Activated naive CD8-positive, alpha-beta T cell (primary cell): ENCODE measurements around the gene MGAT4A.
A peak's percentile ranks its signal among the peaks of the same experiment; 100 is the strongest.

Experiments used
- H3K27ac Mint-ChIP-seq: one replicate; pipeline ENCODE4 v1.8.0; 2021; ENCODE audit warnings: mixed read lengths
- H3K27me3 Mint-ChIP-seq: one replicate; pipeline ENCODE4 v1.8.0; 2021; ENCODE audit warnings: mixed read lengths
- H3K36me3 Mint-ChIP-seq: one replicate; pipeline ENCODE4 v1.8.0; 2021; ENCODE audit warnings: mixed read lengths
- H3K4me1 Mint-ChIP-seq: one replicate; pipeline ENCODE4 v1.8.0; 2021; ENCODE audit warnings: low read depth, mixed read lengths
- H3K4me3 Mint-ChIP-seq: one replicate; pipeline ENCODE4 v1.8.0; 2021; ENCODE audit warnings: mild to moderate bottlenecking, mixed read lengths
- H3K9me3 Mint-ChIP-seq: one replicate; pipeline ENCODE4 v1.8.0; 2021; ENCODE audit warnings: low read depth, mixed read lengths

The MGAT4A gene

DNA sequence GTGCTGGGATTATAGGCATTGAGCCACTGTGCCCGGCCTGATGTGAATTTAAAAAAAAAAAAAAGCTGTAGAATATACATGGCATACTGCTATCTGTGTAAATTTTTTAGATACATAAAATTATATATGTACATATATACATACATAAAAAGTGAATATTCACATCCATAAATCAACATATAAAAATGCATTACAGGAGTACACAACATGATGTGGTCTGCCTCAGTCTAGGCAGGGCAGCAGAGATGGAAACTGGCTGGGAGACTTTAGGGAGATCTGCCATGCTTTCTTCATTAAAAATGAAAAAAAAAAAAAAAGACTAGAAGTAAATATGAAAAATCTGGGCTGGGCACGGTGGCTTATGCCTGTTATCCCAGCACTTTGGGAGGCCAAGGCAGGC lies 24.3 kb downstream of the MGAT4A start:
- H3K9me3 Mint-ChIP-seq = no peaks in the 10 kb centered on the region
- H3K4me1 Mint-ChIP-seq = peaks cover 85% of the 10 kb centered on the region
- peak overlapping the region; percentile 95 for H3K27ac Mint-ChIP-seq
- H3K4me3 Mint-ChIP-seq = no peak overlapping the region
- H3K36me3 Mint-ChIP-seq = peaks cover 4% of the 10 kb centered on the region
- no peaks in the 10 kb centered on the region for H3K27me3 Mint-ChIP-seq

DNA sequence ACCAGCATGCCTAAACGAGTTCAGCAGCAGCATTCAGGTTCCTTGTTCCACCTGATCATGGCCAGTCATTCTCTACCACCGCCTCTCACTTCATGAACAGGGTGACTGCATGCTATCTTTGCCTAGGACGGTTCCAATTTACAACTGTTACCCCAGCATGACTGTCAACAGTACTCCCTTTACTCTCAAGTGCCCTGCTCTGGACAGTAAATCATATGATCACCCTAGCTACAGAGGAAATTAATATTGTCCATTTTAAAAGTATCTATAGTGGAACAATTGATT lies 25.7 kb downstream of the MGAT4A start:
- Mint-ChIP-seq H3K27me3 (no peaks in the 10 kb centered on the region), H3K36me3 (peaks cover 4% of the 10 kb centered on the region), H3K27ac (peak overlapping the region; percentile 97), H3K4me1 (peaks cover 80% of the 10 kb centered on the region), H3K9me3 (no peaks in the 10 kb centered on the region), H3K4me3 (no peak overlapping the region)

DNA sequence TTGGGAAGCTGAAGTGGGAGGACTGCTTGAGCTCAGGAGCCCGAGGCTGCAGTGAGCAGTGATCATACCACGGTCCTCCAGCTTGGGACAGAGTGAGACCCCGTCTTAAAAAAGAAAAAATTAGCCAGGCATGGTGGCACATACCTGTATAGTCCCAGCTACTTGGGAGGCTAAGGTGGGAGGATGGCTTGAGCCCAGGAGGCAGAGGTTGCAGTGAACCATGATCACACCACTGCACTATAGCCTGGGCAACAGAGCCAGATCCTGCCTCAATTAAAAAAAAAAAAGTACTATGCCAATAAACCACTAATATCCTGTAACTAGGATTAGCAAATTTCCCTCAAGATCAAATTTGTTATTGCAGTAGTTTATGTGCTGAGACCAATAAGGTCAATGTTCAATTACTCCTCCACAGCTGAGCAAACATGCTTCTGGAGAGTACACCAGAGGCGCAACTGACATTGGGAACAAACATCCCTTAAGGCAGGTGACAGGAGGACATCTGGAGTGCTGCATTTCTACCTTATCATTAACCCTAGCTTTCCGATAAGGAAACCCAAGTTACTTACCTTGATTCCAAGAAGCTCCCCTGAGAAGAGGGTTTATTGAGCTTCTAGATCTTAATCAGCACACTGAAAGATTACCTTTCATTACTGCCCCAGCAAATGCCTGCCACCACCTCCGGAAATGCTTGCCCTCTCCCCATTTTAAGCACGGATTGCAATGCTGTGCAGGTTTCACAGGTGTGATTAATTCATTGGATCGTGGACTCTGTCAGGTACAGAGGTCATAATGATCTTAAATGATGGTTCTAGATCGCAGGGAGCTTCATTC lies 26.2 kb downstream of the MGAT4A start:
- H3K36me3 Mint-ChIP-seq = peaks cover 5% of the 10 kb centered on the region
- H3K27me3 Mint-ChIP-seq = no peaks in the 10 kb centered on the region
- peaks cover 77% of the 10 kb centered on the region for H3K4me1 Mint-ChIP-seq

GRCh38 chr2:98703738-98704137 lies 27.2 kb downstream of the MGAT4A start:
- H3K4me3 Mint-ChIP-seq = peak overlapping the region; percentile 44
- peaks cover 6% of the 10 kb centered on the region for H3K36me3 Mint-ChIP-seq
- no peaks in the 10 kb centered on the region for H3K9me3 Mint-ChIP-seq
- H3K4me1 Mint-ChIP-seq = peaks cover 77% of the 10 kb centered on the region
- no peaks in the 10 kb centered on the region for H3K27me3 Mint-ChIP-seq
- H3K27ac Mint-ChIP-seq = peak overlapping the region; percentile 97

More for the DNA sequence above, 26.2 kb downstream of the MGAT4A start:
- Mint-ChIP-seq H3K4me3 (no peak overlapping the region), H3K9me3 (no peaks in the 10 kb centered on the region), H3K27ac (peak overlapping the region; percentile 97)

DNA sequence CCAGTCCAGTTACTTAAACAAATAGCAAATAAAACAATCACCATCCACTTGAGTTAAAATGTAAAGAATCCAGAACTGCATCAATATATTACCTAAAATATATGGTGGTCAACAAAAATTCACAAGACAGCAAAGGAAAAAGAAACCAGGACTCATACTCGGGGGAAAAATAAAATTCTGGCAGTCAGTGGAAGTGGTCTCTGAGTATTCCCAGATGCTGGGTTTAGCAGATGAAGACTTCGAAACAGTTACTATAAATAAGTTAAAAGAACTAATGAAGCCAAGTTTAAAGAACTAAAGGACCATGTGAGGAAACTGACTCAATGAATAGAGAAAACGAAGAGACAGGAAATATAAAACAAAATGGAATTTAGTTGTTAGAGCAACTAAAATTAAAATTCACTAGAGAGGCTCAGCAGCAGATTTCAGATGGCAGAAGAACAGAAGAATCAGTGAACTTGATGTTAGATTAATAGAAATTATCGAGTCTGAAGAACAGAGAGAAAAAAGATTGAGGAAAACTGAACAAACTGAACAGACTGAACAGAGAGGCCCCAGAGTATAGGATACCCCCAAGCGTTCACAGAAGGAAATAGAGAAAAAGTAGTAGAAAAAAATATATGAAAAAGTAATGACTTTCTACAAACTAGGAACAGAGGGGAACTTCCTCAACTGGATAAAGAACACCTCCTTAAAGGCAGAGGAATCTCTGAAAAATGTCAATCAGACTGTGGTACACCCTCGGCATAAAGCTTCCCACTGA lies 27.9 kb downstream of the MGAT4A start:
- Mint-ChIP-seq H3K36me3 (peaks cover 11% of the 10 kb centered on the region), H3K27ac (peak overlapping the region; percentile 97), H3K4me3 (peak overlapping the region; percentile 81), H3K27me3 (no peaks in the 10 kb centered on the region), H3K9me3 (no peaks in the 10 kb centered on the region), H3K4me1 (peaks cover 77% of the 10 kb centered on the region)

DNA sequence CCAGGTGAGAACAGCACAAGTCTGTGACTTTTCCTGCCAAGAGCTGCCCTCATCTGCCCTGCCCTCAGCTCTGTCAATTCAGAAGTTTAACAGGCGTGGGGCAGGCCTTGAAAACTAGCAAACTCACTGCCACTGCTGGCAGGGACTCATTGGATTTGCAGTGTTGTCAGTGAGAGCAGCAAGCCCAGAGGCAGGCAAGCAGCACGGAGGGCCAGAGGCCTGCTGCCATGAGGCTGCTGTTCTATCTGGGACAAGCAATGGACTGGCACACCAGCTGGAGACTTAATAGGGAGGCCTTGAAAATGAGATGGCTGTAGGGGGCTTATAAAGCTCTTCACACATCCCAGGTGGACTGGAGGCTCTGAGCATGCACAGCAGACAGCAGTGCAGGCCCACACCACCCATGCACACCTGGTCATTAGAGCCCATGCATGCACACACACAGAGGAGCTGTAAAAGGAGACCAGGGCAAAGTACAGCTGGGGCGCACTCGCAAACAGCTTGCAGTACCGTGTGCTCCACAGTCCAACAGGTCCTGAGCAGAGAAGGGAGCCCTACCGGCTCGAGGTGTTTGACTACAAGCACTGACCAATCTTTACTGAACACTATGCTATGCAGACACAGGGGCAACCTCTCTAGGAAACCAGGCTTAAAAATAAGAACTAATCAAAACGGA lies 28.7 kb downstream of the MGAT4A start:
- no peaks in the 10 kb centered on the region for H3K9me3 Mint-ChIP-seq
- peaks cover 7% of the 10 kb centered on the region for H3K36me3 Mint-ChIP-seq
- H3K4me3 Mint-ChIP-seq = peak overlapping the region; percentile 81
- H3K27ac Mint-ChIP-seq = peak overlapping the region; percentile 97
- H3K4me1 Mint-ChIP-seq = peaks cover 79% of the 10 kb centered on the region
- no peaks in the 10 kb centered on the region for H3K27me3 Mint-ChIP-seq

DNA sequence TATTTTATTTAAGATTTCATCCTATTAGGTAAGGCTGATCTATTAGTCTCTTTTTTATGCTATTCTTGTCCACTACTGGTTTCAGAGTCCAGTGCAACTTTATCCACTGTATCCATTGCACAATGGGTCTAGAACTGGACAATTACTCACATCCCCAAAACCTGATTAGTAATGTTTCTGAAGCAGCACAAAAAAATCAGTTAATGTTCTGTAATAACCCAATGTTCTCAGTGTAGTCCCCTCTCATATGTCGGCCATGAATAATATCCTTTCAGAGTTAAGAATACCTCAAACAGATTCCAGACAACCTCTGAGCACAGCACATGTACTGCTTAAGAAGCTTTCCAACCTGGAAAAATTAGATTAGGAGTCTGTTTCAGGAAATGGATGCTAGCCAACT lies 29.7 kb downstream of the MGAT4A start:
- peak overlapping the region; percentile 97 for H3K27ac Mint-ChIP-seq
- H3K9me3 Mint-ChIP-seq = no peaks in the 10 kb centered on the region
- H3K4me1 Mint-ChIP-seq = peaks cover 83% of the 10 kb centered on the region
- peaks cover 7% of the 10 kb centered on the region for H3K36me3 Mint-ChIP-seq
- no peak overlapping the region for H3K4me3 Mint-ChIP-seq
- H3K27me3 Mint-ChIP-seq = no peaks in the 10 kb centered on the region

DNA sequence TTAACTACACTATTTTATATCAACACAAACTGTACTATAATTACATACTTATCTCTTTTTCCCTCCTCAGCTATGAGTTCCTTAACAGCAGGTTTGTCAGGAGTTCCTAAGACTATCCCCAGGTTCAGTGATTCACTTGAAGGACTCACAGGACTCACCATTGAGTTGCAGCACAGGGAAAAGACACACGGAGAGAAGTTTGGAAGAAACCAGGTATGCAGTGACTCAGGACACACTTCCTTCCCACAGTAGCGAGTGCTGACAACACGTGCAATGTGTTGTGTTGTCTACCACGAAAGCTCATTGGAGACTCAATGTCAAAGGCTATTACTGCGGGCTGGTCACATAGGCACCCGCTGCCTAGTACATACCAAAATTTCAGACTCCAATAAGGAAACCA lies 32.0 kb downstream of the MGAT4A start:
- no peaks in the 10 kb centered on the region for H3K27me3 Mint-ChIP-seq
- peaks cover 7% of the 10 kb centered on the region for H3K36me3 Mint-ChIP-seq
- peaks cover 87% of the 10 kb centered on the region for H3K4me1 Mint-ChIP-seq
- H3K27ac Mint-ChIP-seq = peak overlapping the region; percentile 86
- no peaks in the 10 kb centered on the region for H3K9me3 Mint-ChIP-seq
- H3K4me3 Mint-ChIP-seq = peak overlapping the region; percentile 38

GRCh38 chr2:98697651-98698337 lies 33.1 kb downstream of the MGAT4A start:
- no peaks in the 10 kb centered on the region for H3K9me3 Mint-ChIP-seq
- no peaks in the 10 kb centered on the region for H3K27me3 Mint-ChIP-seq
- peak overlapping the region; percentile 54 for H3K27ac Mint-ChIP-seq
- H3K4me1 Mint-ChIP-seq = peaks cover 87% of the 10 kb centered on the region
- H3K4me3 Mint-ChIP-seq = no peak overlapping the region
- peaks cover 7% of the 10 kb centered on the region for H3K36me3 Mint-ChIP-seq

DNA sequence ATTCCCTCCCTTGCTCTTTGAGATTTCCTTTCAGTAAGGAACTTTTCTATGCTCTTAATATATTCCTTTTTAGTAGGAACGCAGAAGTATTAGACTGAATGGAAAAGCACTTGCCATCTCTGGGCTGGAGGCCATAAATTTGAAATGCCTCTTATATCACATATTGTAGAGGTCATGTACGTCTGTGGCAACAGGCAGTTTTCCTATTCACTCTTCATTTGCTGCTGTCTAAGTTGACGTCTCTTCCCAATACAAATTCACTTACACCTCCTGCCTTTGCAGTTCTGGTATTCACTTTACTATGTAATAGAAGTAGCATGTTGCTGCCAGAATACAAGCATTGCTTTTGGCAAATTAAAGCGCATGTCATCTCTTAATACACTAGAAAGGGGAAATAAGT lies 34.7 kb downstream of the MGAT4A start:
- Mint-ChIP-seq H3K9me3 (no peaks in the 10 kb centered on the region), H3K27me3 (no peaks in the 10 kb centered on the region), H3K4me1 (peaks cover 82% of the 10 kb centered on the region), H3K27ac (peak overlapping the region; percentile 76), H3K36me3 (peaks cover 7% of the 10 kb centered on the region), H3K4me3 (no peak overlapping the region)

GRCh38 chr2:98695255-98695654 lies 35.7 kb downstream of the MGAT4A start:
- Mint-ChIP-seq H3K36me3 (peaks cover 7% of the 10 kb centered on the region), H3K27ac (peak overlapping the region; percentile 95), H3K4me1 (peaks cover 88% of the 10 kb centered on the region), H3K27me3 (no peaks in the 10 kb centered on the region), H3K4me3 (peak overlapping the region; percentile 8), H3K9me3 (no peaks in the 10 kb centered on the region)

DNA sequence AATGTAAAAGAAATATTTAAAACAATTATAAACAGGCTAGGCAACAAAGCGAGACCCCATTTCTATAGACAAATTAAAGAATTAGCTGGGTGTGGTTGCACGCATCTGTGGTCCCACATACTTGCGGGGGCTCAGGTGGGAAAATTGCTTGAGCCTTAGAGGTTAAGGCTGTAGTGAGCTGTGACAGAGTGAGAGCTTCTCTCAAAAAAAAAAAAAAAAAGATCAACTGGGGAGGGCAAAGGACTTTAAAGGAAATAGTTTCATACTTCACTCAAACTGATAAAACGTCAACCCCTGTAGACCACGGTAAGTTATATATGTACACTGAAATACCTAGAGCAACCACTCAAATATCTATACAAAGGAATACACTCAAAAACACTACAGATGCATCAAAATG lies 37.5 kb downstream of the MGAT4A start:
- Mint-ChIP-seq H3K4me3 (peak overlapping the region; percentile 80), H3K27me3 (no peaks in the 10 kb centered on the region), H3K9me3 (no peaks in the 10 kb centered on the region), H3K36me3 (peaks cover 2% of the 10 kb centered on the region), H3K27ac (peak overlapping the region; percentile 95), H3K4me1 (peaks cover 89% of the 10 kb centered on the region)

- Mint-ChIP-seq H3K4me3 (peak overlapping the region; percentile 80), H3K27me3 (no peaks in the 10 kb centered on the region), H3K9me3 (no peaks in the 10 kb centered on the region), H3K36me3 (no peaks in the 10 kb centered on the region), H3K27ac (peak overlapping the region; percentile 95), H3K4me1 (peaks cover 91% of the 10 kb centered on the region)
Observed at GRCh38 chr2:98692090-98693054, 38.6 kb downstream of the MGAT4A start.

GRCh38 chr2:98691303-98691702 lies 39.6 kb downstream of the MGAT4A start:
- Mint-ChIP-seq H3K27me3 (no peaks in the 10 kb centered on the region), H3K4me1 (peaks cover 92% of the 10 kb centered on the region), H3K4me3 (peak overlapping the region; percentile 2), H3K36me3 (no peaks in the 10 kb centered on the region), H3K27ac (peak overlapping the region; percentile 81), H3K9me3 (no peaks in the 10 kb centered on the region)
